IPS DF 4.7 (cell line): ENCODE measurements around the gene ALAS1.
"Not testable (repeated sequence)": the region's sequence is repeated elsewhere in the genome, so short reads cannot be mapped to it uniquely, and the experiment has no call there.

Experiments used
- DNase-seq: peaks from one replicate; pipeline ENCODE4 v3.0.0-alpha.2; 2013; ENCODE audit warnings: low spot score; ENCODE audit errors: extremely low read depth

The ALAS1 gene

GRCh38 chr3:52197842-52198625, at the start of gene ALAS1:
Gene ALAS1, plus strand, starts transcription at chr3:52198160. Its CDS starts 1,082 bp downstream, at chr3:52199242.
- peak; percentile 36 for DNase-seq

DNA sequence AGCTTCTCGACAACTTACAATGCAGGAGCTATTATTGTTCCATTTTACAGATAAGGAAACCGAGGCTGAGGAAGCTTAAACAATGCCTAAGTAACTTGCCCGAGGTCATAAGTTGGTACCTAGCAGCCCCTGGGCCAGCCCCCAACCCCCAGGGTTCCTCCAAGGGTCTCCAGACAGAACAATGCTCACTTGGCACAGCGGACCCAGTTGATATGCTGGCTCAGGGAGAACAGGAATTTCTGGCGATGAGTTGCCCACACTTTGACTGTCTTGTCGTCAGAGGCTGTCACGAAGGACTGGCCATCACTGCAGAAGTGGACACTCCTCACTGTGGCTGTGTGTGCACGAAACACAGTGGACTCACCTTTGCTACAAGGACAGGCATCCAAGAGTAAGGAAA, 48.9 kb upstream of the ALAS1 start:
- DNase-seq: no peak

GRCh38 chr3:52149726-52150125, 48.2 kb upstream of the ALAS1 start:
- DNase-seq: no peak

- DNase-seq: no peak
Observed at GRCh38 chr3:52150357-52150756, 47.6 kb upstream of the ALAS1 start.

DNA sequence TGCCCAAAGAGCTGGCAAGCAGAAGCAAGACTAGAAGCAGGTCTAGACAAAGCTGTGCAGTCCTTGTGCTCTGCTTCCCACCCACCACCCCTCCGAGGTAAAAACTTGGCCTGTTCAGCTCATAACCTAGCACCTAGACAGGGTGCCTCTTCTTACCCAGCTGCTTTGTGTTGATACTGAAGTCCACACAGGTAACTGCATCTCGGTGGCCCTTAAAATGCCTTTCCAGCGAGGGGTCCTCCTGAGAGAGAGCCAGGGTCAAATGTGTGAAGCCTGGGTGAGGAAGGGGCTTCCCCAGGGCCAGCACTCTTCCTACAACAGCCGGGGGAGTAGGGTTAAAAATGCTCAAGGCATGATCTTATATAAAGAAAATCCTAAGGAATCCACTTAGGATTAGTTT, 47.1 kb upstream of the ALAS1 start:
- no peak for DNase-seq

DNA sequence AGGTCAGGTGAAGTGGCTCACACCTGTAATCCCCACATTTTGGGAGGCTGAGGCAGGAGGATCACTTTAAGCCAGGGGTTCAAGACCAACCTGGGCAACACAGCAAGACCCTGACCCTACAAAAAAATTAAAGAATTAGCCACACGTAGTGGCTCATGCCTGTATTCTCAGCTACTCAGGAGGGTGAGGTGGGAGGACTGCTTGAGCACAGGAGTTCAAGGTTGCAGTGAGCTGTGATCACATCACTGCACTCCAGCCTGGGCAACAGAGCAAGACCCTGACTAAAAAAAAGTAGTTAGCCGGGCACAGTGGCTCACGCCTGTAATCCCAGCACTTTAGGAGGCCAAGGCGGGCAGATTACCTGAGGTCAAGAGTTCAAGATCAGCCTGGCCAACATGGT, 46.0 kb upstream of the ALAS1 start:
- not testable (repeated sequence) for DNase-seq

DNA sequence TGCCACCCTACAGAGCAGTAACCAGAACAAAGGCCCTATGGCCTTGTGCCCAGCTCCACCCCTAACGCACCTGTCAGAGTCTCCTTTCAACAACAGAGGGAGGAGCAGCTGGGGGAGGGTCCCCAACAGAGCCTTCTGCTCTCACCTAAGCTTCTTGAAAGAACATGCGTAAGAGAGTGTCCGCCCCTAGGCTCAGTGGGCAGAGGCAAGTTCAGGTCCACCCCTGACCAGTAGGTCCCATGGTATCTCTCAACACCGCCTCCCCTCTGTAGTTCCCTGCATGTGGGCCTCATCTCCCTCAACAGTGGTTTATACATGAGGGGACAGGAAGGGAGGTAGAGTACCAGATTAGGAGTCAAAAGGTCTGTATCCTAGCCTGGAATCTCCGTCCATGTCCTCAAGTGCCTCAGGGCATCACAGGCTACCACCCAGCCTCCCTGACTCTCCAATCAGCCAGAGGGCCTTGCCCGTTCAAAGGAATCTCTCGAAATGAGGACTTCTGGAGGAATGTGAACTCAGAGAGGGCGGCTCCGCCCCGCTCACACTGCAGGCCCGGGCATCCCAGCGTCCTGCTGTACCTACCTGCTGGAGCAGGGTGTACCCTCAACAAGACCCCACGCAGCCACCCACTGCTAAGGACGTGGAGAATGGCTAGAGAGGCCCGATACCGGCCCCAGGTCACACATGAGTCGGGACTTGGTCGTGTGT, 44.4 kb upstream of the ALAS1 start:
- no peak for DNase-seq

DNA sequence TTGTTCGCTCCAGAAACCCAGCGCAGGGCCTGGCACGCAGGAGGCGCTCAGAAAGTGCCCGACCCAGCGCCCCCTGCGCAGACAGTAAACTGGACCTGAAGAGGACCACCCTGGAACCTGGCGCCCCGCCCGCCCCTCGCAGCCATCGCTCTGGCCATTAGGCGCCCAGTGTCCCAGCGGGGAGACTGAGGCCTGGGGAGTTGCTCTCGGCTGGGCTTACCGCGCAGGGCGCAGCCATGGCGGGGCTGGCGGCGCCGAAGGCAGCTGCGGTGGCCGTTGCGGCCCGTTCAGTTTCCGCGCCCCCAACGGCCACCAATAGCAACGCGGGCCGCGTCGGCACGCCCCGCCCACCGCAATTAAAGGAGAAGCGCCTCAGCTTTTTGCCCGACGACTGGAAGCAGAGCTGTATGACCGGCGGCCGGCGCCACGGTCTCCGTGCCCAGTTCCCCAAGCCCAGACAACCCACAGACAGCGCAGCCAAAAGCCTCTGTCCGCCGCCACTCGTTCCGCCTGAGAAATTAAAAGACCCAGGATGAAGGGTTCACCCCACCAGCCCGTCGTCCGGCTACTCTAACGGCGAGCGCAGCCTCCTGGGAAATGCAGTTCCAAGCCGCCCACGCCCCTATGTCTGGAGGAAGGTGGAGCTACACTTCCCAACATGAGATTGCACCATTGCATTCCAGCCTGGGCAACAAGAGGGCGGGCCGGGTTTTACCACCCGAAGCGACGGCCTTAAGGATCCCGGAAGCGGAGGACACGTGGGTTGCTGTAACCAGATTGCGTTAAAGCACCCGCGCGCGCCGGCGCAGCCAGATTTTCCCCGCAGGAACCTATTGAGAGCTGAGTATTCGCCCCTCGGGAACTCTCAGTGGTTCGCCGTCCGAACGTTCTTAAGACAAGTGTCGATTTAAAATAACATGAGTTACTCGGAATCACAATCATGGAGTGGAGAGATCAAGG, 43.5 kb upstream of the ALAS1 start, which contains the start of gene POC1A:
POC1A (minus strand) TSS at position 289 of the 960 bp plus-strand sequence; CDS start at position 238, 51 bp downstream.
- no peak for DNase-seq

GRCh38 chr3:52155912-52156311, 42.0 kb upstream of the ALAS1 start:
- no peak for DNase-seq

DNA sequence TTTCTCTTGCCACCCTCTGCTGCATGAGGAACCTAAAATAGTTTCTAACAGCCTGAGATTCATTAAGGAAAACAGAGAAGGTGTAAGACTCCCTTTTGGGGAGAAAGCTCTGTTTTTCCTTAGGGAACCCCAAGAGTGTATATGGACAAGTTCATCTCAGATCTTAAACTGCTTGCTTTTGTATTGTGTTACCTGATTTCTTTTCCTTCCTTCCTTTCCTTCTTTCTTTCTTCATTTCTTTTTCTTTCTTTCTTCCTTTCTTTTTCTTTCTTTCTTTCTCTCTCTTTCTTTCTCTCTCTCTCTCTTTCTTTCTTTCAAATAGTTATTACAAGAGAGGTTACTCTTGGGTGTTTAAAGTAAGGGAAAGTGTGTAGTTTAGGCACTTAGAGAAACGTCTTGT, 38.5 kb upstream of the ALAS1 start:
- DNase-seq: no peak

GRCh38 chr3:52162250-52162872, 35.6 kb upstream of the ALAS1 start:
- no peak for DNase-seq

GRCh38 chr3:52167240-52167639, 30.7 kb upstream of the ALAS1 start:
- no peak for DNase-seq

DNA sequence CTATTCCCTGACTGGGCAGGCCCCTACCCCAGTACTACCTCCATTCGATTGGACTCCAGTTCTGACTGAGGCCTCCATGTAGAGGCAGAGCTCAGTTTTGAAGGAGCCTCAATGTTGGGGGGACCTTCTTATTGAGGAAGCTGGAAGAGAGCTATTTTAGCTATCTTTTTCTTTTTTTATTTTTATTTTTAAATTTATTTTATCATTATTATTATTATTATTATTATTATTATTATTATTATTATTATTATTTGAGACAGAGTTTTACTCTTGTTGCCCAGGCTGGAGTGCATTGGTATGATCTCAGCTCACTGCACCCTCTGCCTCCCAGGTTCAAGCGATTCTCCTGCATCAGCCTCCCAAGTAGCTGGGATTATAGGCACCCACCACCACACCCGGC, 27.7 kb upstream of the ALAS1 start:
- not testable (repeated sequence) for DNase-seq

- no peak for DNase-seq
Observed at GRCh38 chr3:52171514-52172261, 26.3 kb upstream of the ALAS1 start.

GRCh38 chr3:52172262-52172757, 25.6 kb upstream of the ALAS1 start:
- DNase-seq: no peak

DNA sequence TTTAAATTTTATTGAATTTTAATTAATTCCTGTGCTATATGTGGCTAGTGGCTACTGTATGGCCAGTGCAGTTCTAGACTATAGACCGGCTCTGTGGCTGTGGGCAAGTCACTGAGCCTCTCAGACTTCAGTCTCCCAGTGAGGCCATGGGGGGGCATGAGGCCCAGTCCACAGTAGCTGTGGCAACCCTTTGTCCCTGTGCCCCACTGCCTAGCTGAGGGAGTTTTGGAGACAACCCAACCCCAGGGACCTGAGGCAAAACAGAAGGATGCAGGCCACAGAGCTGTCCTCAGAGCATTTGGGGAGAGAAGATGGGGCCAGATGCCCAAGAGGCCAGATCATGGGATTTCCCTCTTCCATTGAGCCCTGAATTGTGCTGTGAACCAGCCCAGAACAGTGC, 24.9 kb upstream of the ALAS1 start:
- no peak for DNase-seq

- DNase-seq: no peak
Observed at GRCh38 chr3:52174896-52175295, 23.1 kb upstream of the ALAS1 start.

DNA sequence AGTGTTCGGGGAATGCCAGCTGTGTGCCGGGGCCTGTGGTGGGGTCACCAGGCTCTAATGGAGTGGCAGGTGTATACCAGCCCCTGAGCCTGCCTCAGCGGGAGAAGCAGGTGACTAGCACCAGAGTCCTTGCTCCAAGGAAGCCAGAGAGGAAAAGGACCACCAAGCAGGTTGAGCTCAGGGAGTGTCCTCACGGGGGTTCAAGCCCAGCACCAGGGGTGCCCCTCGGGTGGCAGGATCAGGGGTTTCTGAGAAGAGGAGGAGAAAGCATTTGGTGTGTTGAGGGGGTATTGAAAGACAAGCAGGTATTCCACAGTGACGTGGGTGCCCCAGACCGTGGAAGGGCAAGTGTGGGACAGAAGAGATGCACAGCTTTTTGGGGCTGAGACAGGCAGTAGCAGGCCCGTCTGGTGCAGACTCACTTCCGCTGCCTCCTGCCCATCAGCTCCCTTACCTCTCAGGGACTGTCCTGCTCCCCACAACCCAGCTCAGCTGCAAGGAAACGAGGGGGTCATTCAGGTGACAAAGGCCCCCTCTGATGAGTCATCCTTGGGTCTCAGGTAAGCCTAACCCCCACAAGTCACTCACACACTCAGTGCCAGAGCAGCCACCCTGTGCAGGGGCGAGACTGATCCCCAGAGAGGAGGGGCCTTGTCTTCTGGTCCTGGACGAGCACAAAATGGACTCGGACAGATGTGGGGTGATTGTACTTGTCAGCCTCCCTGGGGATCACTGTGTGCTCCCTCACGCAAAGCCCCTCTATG, 22.4 kb upstream of the ALAS1 start:
- DNase-seq: no peak

DNA sequence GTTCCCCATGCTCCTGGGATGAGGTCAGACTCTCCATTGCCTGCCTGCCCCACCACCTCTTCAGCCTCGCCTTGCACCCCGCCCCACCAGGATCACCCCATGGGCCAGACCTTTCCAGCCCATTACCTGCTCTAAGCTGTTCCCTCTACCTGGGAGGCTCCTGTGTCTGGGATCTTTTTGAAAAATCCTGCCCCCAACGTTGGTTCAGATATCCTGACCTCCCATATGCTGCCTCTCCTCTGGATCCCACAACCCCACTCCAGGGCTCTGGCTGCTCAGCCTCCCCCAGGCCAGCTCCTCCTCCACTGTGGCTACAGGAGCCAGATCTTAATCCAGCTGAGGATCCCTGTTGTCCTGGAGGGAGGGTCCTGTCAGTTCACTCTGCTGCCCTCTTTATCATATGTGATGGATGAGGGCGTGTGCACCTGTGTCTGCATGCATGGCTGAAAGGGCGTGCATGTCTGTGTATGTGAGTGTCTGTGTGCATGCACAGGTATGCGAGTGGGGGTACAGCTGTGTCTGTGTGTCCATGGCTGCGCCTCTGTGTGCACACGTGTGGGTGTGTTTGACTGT, 21.7 kb upstream of the ALAS1 start:
- no peak for DNase-seq
